Sciatic nerve (tissue), 2 donors: ENCODE data around the gene CSNK2B. TPM values are rescaled to one million over a fixed set of nuclear protein-coding genes. Genes with fewer than 3 reads are reported as not detected.

Experiments
- ATAC-seq: fragments of 200-7000 bp; cut with Tn5 transposase; one replicate; pipeline ENCODE4 v1.9.1; 2020; ENCODE audit warnings: mild to moderate bottlenecking, moderate library complexity
- DNase-seq: peaks from one replicate; pipeline ENCODE4 v3.0.0-alpha.2; 2020; ENCODE audit warnings: low spot score
- intact Hi-C: fragments of 100-400 bp; cut with DNase I; formaldehyde crosslinking; loops from one replicate; pipeline ENCODE4 v1.14.2; 2022
- total RNA-seq: library from RNA; stranded (reverse); fragmentation: NEBNext Ultra II Directional; extraction: Animal tissue kit (Norgen Biotek cat#: 25700); gene quantifications from one replicate; pipeline ENCODE4 v1.2.1, GENCODE V29; 2021
- donor health status: DM: no; HTN: no; CAD: no.
- donor health status: DM: no; HTN: no; CAD: no.

The CSNK2B gene
- total RNA-seq: 116 TPM

DNA sequence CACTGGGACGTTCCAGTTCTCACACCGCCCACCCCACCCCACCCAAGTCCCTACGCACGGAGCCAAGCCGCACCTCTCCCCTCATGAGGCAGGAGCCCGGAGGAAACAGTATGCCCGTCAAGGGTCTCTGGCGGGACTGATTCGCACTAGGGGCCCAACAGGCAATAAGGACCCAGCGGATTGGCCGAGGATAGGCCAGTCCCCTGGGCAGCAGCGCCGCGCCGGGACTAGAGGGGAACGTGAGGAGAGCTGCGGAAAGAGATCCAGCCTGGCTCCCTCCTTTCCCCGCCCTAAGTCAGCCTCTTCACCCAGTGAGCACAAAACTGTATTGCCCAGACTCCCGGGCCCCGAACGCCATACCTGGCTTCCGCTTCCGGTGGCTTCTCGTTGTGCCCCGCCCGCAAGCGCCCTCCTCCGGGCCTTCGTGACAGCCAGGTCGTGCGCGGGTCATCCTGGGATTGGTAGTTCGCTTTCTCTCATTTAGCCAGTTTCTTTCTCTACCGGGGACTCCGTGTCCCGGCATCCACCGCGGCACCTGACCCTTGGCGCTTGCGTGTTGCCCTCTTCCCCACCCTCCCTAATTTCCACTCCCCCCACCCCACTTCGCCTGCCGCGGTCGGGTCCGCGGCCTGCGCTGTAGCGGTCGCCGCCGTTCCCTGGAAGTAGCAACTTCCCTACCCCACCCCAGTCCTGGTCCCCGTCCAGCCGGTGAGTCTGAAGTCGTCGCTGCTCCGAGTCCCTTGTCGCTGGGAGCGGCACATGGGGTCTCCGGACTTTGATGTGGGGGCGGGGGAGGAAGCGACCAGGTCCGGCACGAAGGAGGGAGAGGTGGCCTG lies at the start of gene CSNK2B:
Gene CSNK2B, plus strand, starts transcription at position 580 of the 836 bp plus-strand sequence. CDS start 752 bp downstream, outside the sequence.
- intact Hi-C loops: no loop called here
- ATAC-seq: peak; percentile 93
- peak; percentile 98 for DNase-seq

DNA sequence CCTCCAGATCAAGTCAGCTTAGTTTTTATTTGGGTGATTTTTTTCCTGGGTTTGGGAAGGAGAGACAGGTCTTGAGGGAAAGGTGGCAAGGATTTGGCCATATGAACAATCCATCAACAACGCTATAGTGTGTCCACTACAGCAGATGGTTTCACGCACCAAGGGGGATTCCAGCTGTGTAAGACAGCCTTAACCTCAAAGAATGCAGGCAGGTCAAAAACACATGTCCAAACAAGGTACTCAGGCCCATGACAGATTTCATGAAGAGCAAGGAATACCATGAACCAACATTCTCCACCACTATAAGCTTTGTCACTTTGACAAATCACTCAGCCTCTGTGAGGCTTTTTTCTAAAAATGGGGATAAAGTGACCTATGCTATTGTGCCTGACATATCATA lies 48.9 kb upstream of the CSNK2B start:
- intact Hi-C loops: no loop called here
- DNase-seq: no peak
- no peak for ATAC-seq

DNA sequence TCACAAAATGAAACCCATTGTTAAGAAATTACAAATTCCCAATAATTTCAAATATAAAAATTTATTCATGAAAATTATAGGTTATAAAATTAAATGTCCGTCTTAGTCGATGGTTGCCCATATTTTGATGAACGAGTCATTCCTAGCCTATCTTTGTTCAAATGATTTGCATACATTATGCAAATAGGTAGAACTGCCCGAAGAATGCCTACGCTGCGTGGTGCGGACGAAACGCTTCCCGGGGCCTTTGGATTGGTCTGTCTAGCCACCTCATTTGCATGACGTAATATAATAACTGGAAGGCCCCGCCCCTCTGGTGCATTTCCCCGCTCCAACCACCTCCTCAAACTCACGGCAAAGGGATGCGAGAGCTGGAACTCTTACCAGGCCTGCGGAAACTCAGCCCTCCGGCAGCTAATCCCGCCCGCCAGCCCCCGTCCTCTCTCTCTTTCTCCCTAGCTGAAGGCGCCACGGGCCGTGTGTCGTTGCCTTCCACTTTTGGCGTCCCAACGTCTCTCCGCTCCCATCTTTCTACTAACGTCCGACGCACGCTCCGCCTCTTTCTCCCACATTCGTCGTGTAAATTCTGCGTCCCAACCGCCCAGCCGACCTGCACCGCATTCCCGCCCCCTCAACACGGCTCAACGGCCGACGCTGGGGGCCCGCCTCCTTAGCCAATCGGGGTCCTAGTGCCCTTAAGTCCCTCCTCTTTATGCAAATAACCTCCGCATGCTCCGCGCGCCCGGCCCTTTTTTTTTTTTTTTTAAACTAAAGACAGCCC lies 45.9 kb upstream of the CSNK2B start:
- peak; percentile 97 for ATAC-seq
- DNase-seq: peak; percentile 98
- intact Hi-C loops: no loop called here

GRCh38 chr6:31620586-31621319 lies 45.1 kb upstream of the CSNK2B start, which contains the start of gene PRRC2A:
TSS of gene PRRC2A (plus strand) at chr6:31620715. CDS start at chr6:31622790, 2,075 bp downstream.
- intact Hi-C loops: no loop called here
- DNase-seq (peak; percentile 97), ATAC-seq (peak; percentile 33)

DNA sequence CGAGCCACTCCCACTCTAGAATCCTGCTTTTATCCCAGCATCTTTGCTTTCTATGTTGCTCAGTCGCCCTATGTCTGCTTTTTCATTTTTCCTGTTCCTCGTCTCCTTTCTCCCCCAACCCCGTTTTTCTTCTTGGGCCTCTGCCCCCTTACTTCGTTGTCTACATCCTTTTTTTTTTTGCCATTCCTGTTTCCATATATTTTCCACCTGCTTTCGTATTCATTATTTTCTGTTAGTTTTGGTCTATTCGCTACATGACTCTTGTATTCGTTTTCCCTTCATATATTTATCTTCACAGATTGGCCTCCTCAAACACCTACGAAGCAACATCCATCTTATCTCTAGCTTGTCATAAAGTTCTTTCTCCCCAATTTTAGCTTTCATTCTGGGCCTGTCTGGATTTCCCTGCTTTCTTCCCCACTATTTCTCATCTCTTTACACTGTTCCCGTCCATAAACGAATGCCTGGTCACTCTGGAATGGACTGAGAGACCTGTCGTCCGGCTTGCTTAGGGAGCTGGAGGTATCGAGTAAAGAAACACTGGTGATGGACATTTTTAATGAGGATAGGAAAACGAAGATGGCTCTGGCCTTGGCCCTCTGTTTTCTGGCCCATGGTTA lies 44.5 kb upstream of the CSNK2B start:
- ATAC-seq: no peak
- no peak for DNase-seq
- intact Hi-C loops: no loop called here

GRCh38 chr6:31621991-31622390 lies 43.9 kb upstream of the CSNK2B start:
- intact Hi-C loops: no loop called here
- no peak for ATAC-seq
- DNase-seq: no peak

GRCh38 chr6:31622684-31623091 lies 43.2 kb upstream of the CSNK2B start:
- intact Hi-C loops: no loop called here
- no peak for DNase-seq

DNA sequence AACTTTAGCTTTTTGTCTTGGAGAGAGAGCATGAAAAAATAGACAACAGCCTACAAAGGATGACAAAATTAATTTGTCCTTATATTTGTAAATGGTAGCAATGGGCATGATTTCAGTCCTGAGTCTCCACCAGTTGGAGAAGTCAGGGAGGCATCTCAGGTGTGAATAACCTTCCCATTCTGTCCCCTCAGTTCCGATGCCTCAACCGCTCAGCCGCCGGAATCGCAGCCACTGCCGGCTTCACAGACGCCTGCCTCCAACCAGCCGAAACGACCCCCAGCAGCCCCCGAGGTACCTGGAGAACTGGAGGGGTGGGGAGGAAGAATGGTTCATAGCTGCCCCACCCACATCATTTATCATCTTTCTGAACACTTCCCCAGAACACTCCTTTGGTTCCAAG lies 41.8 kb upstream of the CSNK2B start:
- intact Hi-C loops: no loop called here
- ATAC-seq: no peak

More at GRCh38 chr6:31622684-31623091, 43.2 kb upstream of the CSNK2B start:
- ATAC-seq: no peak

GRCh38 chr6:31626952-31627351 lies 38.9 kb upstream of the CSNK2B start:
- no peak for ATAC-seq
- intact Hi-C loops: no loop called here
- DNase-seq: no peak

More for the DNA sequence above, 41.8 kb upstream of the CSNK2B start:
- DNase-seq: no peak

DNA sequence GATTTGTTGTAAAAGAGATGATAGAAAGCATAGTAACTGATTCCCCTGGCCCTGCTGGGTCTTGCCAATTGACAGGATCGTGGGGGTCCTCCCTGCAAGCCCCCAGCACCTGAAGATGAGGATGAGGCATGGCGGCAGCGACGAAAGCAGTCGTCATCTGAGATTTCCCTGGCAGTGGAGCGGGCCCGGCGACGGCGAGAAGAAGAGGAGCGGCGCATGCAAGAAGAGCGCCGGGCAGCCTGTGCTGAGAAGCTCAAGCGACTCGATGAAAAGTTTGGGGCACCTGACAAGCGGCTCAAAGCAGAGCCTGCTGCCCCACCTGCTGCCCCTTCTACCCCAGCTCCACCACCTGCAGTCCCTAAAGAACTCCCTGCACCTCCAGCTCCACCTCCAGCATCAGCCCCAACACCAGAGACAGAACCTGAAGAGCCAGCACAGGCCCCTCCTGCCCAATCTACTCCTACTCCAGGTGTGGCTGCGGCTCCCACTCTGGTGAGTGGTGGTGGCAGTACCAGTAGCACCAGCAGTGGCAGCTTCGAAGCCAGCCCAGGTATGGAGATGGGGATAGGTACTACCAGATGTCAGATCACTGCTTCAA lies 38.1 kb upstream of the CSNK2B start:
- ATAC-seq (no peak), DNase-seq (no peak)
- intact Hi-C loops: no loop called here

DNA sequence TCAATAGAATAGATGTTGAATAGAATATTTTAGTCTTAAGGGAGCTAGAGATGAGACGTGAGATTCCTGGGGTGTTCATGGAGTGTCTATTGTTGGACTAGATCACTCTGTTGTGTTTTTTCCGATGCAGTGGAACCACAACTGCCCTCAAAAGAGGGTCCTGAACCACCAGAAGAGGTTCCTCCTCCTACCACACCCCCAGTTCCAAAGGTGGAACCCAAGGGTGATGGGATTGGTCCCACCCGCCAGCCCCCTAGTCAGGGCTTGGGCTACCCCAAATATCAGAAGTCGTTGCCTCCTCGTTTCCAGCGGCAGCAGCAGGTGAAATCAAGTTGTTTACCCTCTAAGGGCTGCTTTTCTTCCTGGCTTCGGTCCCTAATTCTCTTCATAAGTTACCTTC lies 36.9 kb upstream of the CSNK2B start:
- intact Hi-C loops: no loop called here
- DNase-seq: no peak
- no peak for ATAC-seq

DNA sequence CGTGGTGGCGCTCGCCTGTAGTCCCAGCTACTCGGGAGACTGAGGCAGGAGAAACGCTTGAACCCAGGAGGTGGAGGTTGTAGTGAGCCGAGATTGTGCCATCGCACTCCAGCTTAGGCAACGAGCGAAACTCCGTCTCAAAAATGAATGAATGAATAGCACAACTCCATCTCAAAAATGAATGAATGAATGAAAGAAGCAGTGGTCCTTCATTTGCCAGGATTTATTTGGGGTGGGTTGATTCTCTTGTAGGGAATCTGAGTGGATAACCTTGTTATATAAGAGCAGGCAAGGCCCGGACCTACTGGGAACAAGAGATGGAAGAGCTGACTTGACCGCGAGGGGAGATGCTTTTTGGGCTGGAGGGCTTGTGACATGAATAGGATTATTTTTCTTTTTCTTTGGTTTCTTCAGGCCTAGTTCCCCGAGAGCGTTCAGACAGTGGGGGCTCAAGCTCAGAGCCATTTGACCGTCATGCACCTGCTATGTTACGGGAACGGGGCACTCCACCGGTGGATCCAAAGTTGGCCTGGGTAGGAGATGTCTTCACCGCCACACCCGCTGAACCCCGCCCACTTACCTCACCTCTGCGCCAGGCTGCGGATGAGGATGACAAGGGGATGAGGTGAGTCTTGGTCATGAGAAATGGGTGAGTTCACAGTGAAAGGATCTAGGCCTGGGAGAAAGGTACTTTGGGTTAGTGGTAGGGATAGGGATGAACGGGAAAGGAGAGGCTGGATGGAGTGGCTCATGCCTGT lies 35.5 kb upstream of the CSNK2B start:
- no peak for DNase-seq
- ATAC-seq: no peak
- intact Hi-C loops: no loop called here

- intact Hi-C loops: no loop called here
- no peak for ATAC-seq
- no peak for DNase-seq
Measured at GRCh38 chr6:31631209-31631608, 34.7 kb upstream of the CSNK2B start.

- no peak for DNase-seq
- ATAC-seq: peak; percentile 20
- intact Hi-C loops: no loop called here
Measured at GRCh38 chr6:31631681-31632278, 34.1 kb upstream of the CSNK2B start.

DNA sequence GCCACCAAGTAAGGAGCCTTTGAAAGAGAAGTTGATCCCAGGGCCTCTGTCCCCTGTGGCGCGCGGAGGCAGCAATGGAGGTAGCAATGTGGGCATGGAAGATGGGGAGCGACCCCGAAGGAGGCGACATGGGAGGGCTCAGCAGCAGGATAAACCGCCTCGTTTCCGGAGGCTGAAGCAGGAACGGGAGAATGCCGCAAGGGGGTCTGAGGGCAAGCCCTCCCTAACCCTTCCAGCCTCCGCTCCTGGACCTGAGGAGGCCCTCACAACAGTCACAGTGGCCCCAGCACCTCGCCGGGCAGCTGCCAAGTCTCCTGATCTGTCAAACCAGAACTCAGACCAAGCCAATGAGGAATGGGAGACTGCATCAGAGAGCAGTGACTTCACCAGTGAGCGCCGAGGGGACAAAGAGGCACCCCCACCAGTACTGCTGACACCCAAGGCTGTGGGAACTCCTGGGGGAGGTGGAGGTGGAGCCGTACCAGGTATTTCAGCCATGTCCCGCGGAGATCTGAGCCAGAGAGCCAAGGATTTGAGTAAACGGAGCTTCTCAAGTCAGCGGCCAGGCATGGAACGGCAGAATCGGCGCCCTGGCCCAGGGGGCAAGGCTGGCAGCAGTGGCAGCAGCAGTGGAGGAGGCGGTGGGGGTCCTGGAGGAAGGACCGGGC lies 33.5 kb upstream of the CSNK2B start:
- DNase-seq: no peak
- intact Hi-C loops: no loop called here
- ATAC-seq: peak; percentile 6

GRCh38 chr6:31633447-31633846 lies 32.4 kb upstream of the CSNK2B start:
- ATAC-seq: no peak
- no peak for DNase-seq
- intact Hi-C loops: no loop called here

DNA sequence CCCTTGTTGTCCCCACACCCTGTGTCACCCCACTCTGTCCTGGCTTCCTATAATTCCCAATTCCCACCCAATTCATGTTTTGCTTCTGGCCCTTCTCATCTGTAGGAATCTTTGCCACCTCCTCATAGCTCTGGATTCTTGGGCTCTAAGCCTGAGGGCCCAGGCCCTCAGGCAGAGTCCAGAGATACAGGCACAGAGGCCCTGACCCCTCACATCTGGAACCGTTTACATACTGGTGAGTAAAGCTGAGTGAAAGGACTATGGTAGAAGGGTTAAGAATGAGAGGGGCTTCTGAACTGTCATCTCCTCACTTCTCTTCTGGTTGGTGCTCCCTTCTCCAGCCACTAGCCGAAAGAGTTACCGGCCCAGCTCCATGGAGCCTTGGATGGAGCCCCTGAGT lies 31.7 kb upstream of the CSNK2B start:
- intact Hi-C loops: no loop called here
- no peak for ATAC-seq
- no peak for DNase-seq
